Thyroid gland (tissue), 4 donors: ENCODE data around the gene DOCK10.

Source experiments
- POLR2A ChIP-seq, 2 donors: fragments of 450-650 bp; IDR thresholded peaks; one replicate each; pipeline ENCODE4 v1.6.1; 2017; ENCODE audit warnings: antibody characterized with exemption in 2 of 2, mild to moderate bottlenecking in 2 of 2, moderate library complexity in 1 of 2
- TF ChIP-seq, protein P1 (sequence below), 6 experiments: fragments of 200-600 bp in 3 of 6; fragments of 450-650 bp in 3 of 6; sonication (generic) in 3 of 6; IDR thresholded peaks; one replicate each; pipeline ENCODE4 v1.5.1; 2016 to 2019; ENCODE audit warnings: antibody characterized with exemption in 6 of 6, mild to moderate bottlenecking in 2 of 6, inconsistent platforms in 1 of 6, moderate library complexity in 1 of 6

DNA sequence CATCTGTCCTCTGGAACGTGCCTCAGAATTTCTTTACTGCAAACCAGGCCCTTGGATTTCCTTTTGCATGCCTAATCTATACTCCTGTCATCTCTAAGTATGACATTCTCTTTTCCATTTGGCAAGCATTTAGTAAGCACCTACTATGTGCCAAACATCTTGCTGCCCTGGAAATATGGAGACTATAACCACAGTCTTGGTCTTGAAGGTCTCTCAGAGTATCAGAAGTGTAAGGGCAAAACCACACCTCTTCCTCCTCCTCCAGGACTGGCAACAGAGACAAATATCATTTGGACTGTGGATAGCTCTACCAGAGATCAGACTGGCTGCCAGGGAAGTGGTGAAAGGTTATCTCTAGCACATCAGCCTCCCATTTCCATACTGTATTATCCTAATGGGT is 11.4 kb downstream of the DOCK10 start:
- TF ChIP-seq POLR2A (IDR thresholded peaks at IDR 0.05): no peak
- TF ChIP-seq, protein P1, sequence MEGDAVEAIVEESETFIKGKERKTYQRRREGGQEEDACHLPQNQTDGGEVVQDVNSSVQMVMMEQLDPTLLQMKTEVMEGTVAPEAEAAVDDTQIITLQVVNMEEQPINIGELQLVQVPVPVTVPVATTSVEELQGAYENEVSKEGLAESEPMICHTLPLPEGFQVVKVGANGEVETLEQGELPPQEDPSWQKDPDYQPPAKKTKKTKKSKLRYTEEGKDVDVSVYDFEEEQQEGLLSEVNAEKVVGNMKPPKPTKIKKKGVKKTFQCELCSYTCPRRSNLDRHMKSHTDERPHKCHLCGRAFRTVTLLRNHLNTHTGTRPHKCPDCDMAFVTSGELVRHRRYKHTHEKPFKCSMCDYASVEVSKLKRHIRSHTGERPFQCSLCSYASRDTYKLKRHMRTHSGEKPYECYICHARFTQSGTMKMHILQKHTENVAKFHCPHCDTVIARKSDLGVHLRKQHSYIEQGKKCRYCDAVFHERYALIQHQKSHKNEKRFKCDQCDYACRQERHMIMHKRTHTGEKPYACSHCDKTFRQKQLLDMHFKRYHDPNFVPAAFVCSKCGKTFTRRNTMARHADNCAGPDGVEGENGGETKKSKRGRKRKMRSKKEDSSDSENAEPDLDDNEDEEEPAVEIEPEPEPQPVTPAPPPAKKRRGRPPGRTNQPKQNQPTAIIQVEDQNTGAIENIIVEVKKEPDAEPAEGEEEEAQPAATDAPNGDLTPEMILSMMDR (IDR thresholded peaks at IDR 0.05): no peak
